HepG2 (cell line): ENCODE results near the gene RALB. TPM values are rescaled to one million over a fixed set of nuclear protein-coding genes. Genes with fewer than 3 reads are reported as not detected.

ENCODE experiments used
- ADNP ChIP-seq: sonication (generic); formaldehyde crosslinking; IDR thresholded peaks from 2 replicates; pipeline ENCODE4 v1.4.0; 2020; ENCODE audit warnings: missing genetic modification reagents
- DR1 ChIP-seq: sonication (generic); formaldehyde crosslinking; IDR thresholded peaks from 2 replicates; pipeline ENCODE4 v1.8.0; 2021; ENCODE audit warnings: mild to moderate bottlenecking, missing genetic modification reagents, inconsistent platforms
- ELF1 ChIP-seq: sonication (generic); formaldehyde crosslinking; IDR thresholded peaks from 2 replicates; pipeline ENCODE4 v1.4.0; 2020; ENCODE audit warnings: missing genetic modification reagents
- JUN ChIP-seq: sonication (generic); formaldehyde crosslinking; IDR thresholded peaks from 2 replicates; pipeline ENCODE4 v1.4.0; 2020; ENCODE audit warnings: mild to moderate bottlenecking, missing genetic modification reagents
- KAT7 ChIP-seq: IDR thresholded peaks from 2 replicates; pipeline ENCODE4 v1.6.1; 2018; ENCODE audit warnings: borderline replicate concordance, missing compliant biosample characterization
- KDM3A ChIP-seq: IDR thresholded peaks from 2 replicates; pipeline ENCODE4 v1.6.1; 2018; ENCODE audit warnings: low read depth, missing compliant biosample characterization
- MTERF4 ChIP-seq: sonication (generic); formaldehyde crosslinking; IDR thresholded peaks from 2 replicates; pipeline ENCODE4 v1.8.0; 2023; ENCODE audit warnings: mild to moderate bottlenecking, missing genetic modification reagents
- PHF8 ChIP-seq: sonication (generic); formaldehyde crosslinking; IDR thresholded peaks from 2 replicates; pipeline ENCODE4 v1.5.0; 2020; ENCODE audit warnings: missing genetic modification reagents
- PPARG ChIP-seq: conservative IDR thresholded peaks from 2 replicates; pipeline ENCODE4 v1.6.1; 2016; ENCODE audit warnings: missing biosample characterization, missing genetic modification reagents
- RBFOX2 ChIP-seq: fragments of 200-400 bp; formaldehyde crosslinking; IDR thresholded peaks from 2 replicates; pipeline ENCODE4 v1.6.1; 2017; ENCODE audit warnings: low read depth, mild to moderate bottlenecking, low read length
- SAFB2 ChIP-seq: sonication (generic); formaldehyde crosslinking; IDR thresholded peaks from 2 replicates; pipeline ENCODE4 v1.5.1; 2020; ENCODE audit warnings: missing genetic modification reagents, low read depth, mild to moderate bottlenecking, borderline replicate concordance
- SALL1 ChIP-seq: sonication (generic); formaldehyde crosslinking; IDR thresholded peaks from 2 replicates; pipeline ENCODE4 v1.8.0; 2022; ENCODE audit warnings: mild to moderate bottlenecking, missing genetic modification reagents
- SKI ChIP-seq: fragments of 450-650 bp; IDR thresholded peaks from one replicate; pipeline ENCODE4 v1.6.1; 2018; ENCODE audit warnings: mild to moderate bottlenecking; ENCODE audit not compliant: partially characterized antibody
- SMC3 ChIP-seq: IDR thresholded peaks from 2 replicates; pipeline ENCODE4 v1.6.1; 2011; ENCODE audit warnings: low read length, improper control_type of control experiment
- TBX2 ChIP-seq: sonication (generic); formaldehyde crosslinking; IDR thresholded peaks from 2 replicates; pipeline ENCODE4 v1.5.0; 2020; ENCODE audit warnings: missing genetic modification reagents, mild to moderate bottlenecking, borderline replicate concordance
- TCF12 ChIP-seq, 2 experiments: fragments of 450-650 bp in 1 of 2; sonication (generic) in 1 of 2; formaldehyde crosslinking in 1 of 2; IDR thresholded peaks; 2 replicates each; pipeline versions ENCODE4 v1.6.1 to v1.8.0; 2017 to 2022; ENCODE audit warnings: antibody characterized with exemption in 1 of 2, mild to moderate bottlenecking in 1 of 2, missing genetic modification reagents in 1 of 2, moderate library complexity in 1 of 2
- TOPORS ChIP-seq: sonication (generic); formaldehyde crosslinking; IDR thresholded peaks from 2 replicates; pipeline ENCODE4 v1.8.0; 2023; ENCODE audit warnings: mild to moderate bottlenecking, missing genetic modification reagents
- ZFP36L2 ChIP-seq: sonication (generic); formaldehyde crosslinking; IDR thresholded peaks from 2 replicates; pipeline ENCODE4 v1.4.0; 2020; ENCODE audit warnings: missing genetic modification reagents
- ZNF292 ChIP-seq: sonication (generic); formaldehyde crosslinking; IDR thresholded peaks from 2 replicates; pipeline ENCODE4 v1.8.1; 2022; ENCODE audit warnings: mild to moderate bottlenecking, low read depth, missing genetic modification reagents, borderline replicate concordance
- ZNF343 ChIP-seq: sonication (generic); formaldehyde crosslinking; IDR thresholded peaks from 2 replicates; pipeline ENCODE4 v1.4.0; 2020; ENCODE audit warnings: mild to moderate bottlenecking, missing genetic modification reagents
- ZNF430 ChIP-seq: sonication (generic); formaldehyde crosslinking; IDR thresholded peaks from 2 replicates; pipeline ENCODE4 v1.9.0; 2021; ENCODE audit warnings: mild to moderate bottlenecking, missing genetic modification reagents
- ZNF484 ChIP-seq: sonication (generic); formaldehyde crosslinking; IDR thresholded peaks from 2 replicates; pipeline ENCODE4 v1.5.1; 2020; ENCODE audit warnings: mild to moderate bottlenecking, low read depth, missing genetic modification reagents, borderline replicate concordance
- ZNF619 ChIP-seq: sonication (generic); formaldehyde crosslinking; IDR thresholded peaks from 2 replicates; pipeline ENCODE4 v1.4.0; 2020; ENCODE audit warnings: mild to moderate bottlenecking, missing genetic modification reagents
- ZNF7 ChIP-seq: IDR thresholded peaks from 2 replicates; pipeline ENCODE4 v1.6.1; 2016; ENCODE audit warnings: missing biosample characterization, missing genetic modification reagents
- polyA plus RNA-seq, 8 experiments: library from polyadenylated mRNA; depleted of rRNA in 3 of 8; stranded (reverse) in 7 of 8; unstranded in 1 of 8; fragments of >200 nt; fragmentation: Illumina TruSeq in 4 of 8; extraction: Trizol in 4 of 8; gene quantifications; 2 replicates each; pipeline versions ENCODE4 v1.2.1 to v1.2.3, GENCODE V29; 2011 to 2016; ENCODE audit warnings: low read depth in 4 of 8, missing spikeins in 1 of 8, mixed read lengths in 1 of 8; ENCODE audit not compliant: insufficient read depth in 1 of 8
- total RNA-seq, 5 experiments: library from RNA; depleted of rRNA; stranded (reverse); fragments of >200 nt; fragmentation: Illumina TruSeq; extraction: Trizol; gene quantifications; 2 replicates each; pipeline ENCODE4 v1.2.3, GENCODE V29; 2016; ENCODE audit warnings: low read depth in 1 of 5
- TF ChIP-seq, protein P1 (sequence below): sonication (generic); formaldehyde crosslinking; IDR thresholded peaks from 2 replicates; pipeline ENCODE4 v1.5.1; 2020; ENCODE audit warnings: mild to moderate bottlenecking, missing genetic modification reagents, borderline replicate concordance

The RALB gene
- total and polyA plus RNA-seq, 2 of the 13 experiments (the other 11 are each of a cell fraction or from before 2014, with no cell fraction given): 37.8 to 43.2 TPM

GRCh38 chr2:120252225-120253020, at the start of gene RALB (continued):
- no peak for TF ChIP-seq SKI
- TF ChIP-seq ZNF484 (CRISPR knock-in tag): no peak
- TF ChIP-seq, protein P1, sequence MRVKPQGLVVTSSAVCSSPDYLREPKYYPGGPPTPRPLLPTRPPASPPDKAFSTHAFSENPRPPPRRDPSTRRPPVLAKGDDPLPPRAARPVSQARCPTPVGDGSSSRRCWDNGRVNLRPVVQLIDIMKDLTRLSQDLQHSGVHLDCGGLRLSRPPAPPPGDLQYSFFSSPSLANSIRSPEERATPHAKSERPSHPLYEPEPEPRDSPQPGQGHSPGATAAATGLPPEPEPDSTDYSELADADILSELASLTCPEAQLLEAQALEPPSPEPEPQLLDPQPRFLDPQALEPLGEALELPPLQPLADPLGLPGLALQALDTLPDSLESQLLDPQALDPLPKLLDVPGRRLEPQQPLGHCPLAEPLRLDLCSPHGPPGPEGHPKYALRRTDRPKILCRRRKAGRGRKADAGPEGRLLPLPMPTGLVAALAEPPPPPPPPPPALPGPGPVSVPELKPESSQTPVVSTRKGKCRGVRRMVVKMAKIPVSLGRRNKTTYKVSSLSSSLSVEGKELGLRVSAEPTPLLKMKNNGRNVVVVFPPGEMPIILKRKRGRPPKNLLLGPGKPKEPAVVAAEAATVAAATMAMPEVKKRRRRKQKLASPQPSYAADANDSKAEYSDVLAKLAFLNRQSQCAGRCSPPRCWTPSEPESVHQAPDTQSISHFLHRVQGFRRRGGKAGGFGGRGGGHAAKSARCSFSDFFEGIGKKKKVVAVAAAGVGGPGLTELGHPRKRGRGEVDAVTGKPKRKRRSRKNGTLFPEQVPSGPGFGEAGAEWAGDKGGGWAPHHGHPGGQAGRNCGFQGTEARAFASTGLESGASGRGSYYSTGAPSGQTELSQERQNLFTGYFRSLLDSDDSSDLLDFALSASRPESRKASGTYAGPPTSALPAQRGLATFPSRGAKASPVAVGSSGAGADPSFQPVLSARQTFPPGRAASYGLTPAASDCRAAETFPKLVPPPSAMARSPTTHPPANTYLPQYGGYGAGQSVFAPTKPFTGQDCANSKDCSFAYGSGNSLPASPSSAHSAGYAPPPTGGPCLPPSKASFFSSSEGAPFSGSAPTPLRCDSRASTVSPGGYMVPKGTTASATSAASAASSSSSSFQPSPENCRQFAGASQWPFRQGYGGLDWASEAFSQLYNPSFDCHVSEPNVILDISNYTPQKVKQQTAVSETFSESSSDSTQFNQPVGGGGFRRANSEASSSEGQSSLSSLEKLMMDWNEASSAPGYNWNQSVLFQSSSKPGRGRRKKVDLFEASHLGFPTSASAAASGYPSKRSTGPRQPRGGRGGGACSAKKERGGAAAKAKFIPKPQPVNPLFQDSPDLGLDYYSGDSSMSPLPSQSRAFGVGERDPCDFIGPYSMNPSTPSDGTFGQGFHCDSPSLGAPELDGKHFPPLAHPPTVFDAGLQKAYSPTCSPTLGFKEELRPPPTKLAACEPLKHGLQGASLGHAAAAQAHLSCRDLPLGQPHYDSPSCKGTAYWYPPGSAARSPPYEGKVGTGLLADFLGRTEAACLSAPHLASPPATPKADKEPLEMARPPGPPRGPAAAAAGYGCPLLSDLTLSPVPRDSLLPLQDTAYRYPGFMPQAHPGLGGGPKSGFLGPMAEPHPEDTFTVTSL (CRISPR knock-in tag): no peak
- TF ChIP-seq PHF8 (CRISPR knock-in tag): peak; percentile 21
- no peak for TF ChIP-seq KDM3A (CRISPR knock-in tag)
- TF ChIP-seq SALL1 (CRISPR knock-in tag): peak; percentile 59
- TF ChIP-seq ZNF430 (CRISPR knock-in tag): peak; percentile 61
- no peak for TF ChIP-seq PPARG (CRISPR knock-in tag)
- no peak for TF ChIP-seq ZFP36L2 (CRISPR knock-in tag)
- TF ChIP-seq ADNP: no peak
- peak; percentile 47; the same call in 1 of the 2 replicates for TF ChIP-seq TBX2 (CRISPR knock-in tag)
- TF ChIP-seq ZNF619 (CRISPR knock-in tag): 0 out of 2 replicates have a peak, but pooled peaks have one; percentile 54
- TF ChIP-seq ZNF7 (CRISPR knock-in tag): no peak
- TF ChIP-seq ELF1 (CRISPR knock-in tag): peak; percentile 83
- peak; percentile 16; the same call in 1 of the 2 replicates for TF ChIP-seq ZNF343 (CRISPR knock-in tag)
- TF ChIP-seq KAT7: no peak
- TF ChIP-seq RBFOX2: peak; percentile 72; the same call in 1 of the 2 replicates
- TF ChIP-seq SMC3: no peak
- TF ChIP-seq ZNF292 (CRISPR knock-in tag): peak; percentile 52; the same call in 1 of the 2 replicates
- peak; percentile 69; the same call in 1 of the 2 replicates for TF ChIP-seq DR1 (CRISPR knock-in tag)
- TF ChIP-seq JUN: no peak
- TF ChIP-seq TOPORS: no peak
- peak; percentile 70; the same call in 1 of the 2 replicates for TF ChIP-seq SAFB2 (CRISPR knock-in tag)
- TF ChIP-seq TCF12 (IDR thresholded peaks at IDR 0.05): no peak
- TF ChIP-seq TCF12 (CRISPR knock-in tag; IDR thresholded peaks at IDR 0.05): no peak
- no peak for TF ChIP-seq MTERF4 (CRISPR knock-in tag)
